Activated CD8-positive, alpha-beta memory T cell treated with anti-CD3 and anti-CD28 coated beads, Interleukin-2, amount 50 U/mL, for 1 hour (primary cell): ENCODE data around the gene CXCL9.
"Not testable (repeated sequence)": the region's sequence is repeated elsewhere in the genome, so short reads cannot be mapped to it uniquely, and the experiment has no call there.

Source experiments
- DNase-seq: peaks from one replicate; pipeline ENCODE4 v3.0.0-alpha.2; 2020; ENCODE audit errors: extremely low read depth

The CXCL9 gene

GRCh38 chr4:76007089-76007862 is at the start of gene CXCL9:
Gene CXCL9 (minus strand): TSS chr4:76007509. CDS start chr4:76007449, 60 bp downstream.
- DNase-seq, result no peak

GRCh38 chr4:76055421-76055820 is 48.1 kb upstream of the CXCL9 start:
- DNase-seq, result no peak

- no peak for DNase-seq
These were observed 47.7 kb upstream of the CXCL9 start for GRCh38 chr4:76055016-76055415.

DNA sequence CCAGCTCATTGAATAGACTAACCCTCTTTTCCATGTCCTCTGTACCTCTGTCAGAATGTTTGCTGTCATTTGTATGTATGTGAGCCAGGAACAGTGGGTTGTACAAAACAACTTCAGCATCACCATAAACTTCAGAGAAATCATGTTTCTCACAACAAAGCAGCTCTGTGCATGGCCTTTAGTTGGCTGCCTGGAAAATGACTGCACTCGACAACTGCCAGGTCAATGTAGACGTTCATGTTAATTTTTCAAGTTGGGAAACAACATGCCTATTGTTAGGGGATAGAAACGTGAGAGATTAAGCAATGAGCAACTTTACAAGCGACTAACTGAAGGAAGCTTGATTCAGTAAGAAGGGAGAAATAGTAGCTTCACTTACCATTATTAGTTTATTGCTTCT is 46.4 kb upstream of the CXCL9 start:
- DNase-seq, result no peak

- not testable (repeated sequence) for DNase-seq
These were observed 43.3 kb upstream of the CXCL9 start for GRCh38 chr4:76050560-76051050.

DNA sequence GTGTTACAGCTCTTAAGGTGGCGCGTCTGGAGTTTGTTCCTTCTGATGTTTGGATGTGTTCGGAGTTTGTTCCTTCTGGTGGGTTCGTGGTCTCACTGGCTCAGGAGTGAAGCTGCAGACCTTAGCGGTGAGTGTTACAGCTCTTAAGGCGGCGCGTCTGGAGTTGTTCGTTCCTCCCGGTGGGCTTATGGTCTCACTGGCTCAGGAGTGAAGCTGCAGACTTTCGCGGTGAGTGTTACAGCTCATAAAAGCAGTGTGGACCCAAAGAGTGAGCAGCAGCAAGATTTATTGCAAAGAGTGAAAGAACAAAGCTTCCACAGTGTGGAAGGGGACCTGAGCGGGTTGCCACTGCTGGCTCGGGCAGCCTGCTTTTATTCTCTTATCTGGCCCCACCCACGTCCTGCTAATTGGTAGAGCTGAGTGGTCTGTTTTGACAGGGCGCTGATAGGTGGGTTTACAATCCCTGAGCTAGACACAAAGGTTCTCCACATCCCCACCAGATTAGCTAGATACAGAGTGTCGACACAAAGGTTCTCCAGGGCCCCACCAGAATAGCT is 42.6 kb upstream of the CXCL9 start:
- DNase-seq, result not testable (repeated sequence)

DNA sequence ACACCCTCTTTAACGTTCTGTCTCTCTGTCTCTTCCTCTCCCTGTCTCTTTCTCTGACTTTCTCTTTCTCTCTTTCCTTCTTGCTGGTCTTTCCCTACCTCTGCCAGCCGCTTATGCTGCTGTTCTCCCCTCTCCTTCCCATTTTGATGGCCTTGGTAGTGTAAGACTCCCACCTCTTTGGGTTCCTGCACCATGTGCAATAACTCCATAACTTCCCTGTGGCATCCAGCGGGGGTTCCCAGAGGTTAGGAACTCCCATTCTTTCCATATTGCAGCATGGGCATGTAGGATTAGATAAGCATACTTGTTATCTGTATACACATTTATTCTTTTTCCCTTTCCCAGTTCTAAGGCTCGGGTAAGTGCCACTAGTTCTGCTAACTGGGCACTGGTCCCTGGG is 37.4 kb upstream of the CXCL9 start:
- not testable (repeated sequence) for DNase-seq

GRCh38 chr4:76043306-76043705 is 36.0 kb upstream of the CXCL9 start:
- DNase-seq, result not testable (repeated sequence)

GRCh38 chr4:76042241-76042998 is 35.1 kb upstream of the CXCL9 start:
- not testable (repeated sequence) for DNase-seq

- no peak for DNase-seq
These were observed 29.5 kb upstream of the CXCL9 start for GRCh38 chr4:76036855-76037254.

DNA sequence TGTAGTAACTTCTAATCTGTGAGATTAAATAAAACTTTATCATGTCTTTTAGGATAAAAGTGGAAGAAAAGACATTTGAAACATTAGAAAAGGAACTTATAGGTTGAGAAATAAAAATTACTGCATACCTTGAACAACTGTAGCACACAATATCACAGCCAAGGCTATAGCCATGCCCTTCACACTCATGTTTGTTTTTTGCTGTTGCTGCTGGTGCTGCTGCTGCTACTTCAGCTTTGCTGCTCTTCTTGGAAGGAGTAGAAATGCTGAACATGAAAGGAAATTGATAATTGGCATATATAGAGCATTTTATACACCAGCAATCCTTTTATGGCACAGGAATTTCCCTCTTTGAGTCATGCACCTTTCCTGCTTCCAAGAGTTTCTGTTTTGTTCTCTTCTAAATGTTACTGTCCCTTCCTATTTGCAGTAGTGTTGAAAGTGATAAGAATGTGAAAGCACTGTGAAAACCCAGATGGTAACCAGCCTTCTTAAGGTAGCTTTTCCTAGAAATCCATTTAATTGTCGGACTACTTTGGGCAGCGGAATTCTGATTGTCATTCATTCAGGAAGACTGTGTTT is 28.6 kb upstream of the CXCL9 start, which contains the start of gene CXCL11:
CXCL11 (minus strand) TSS at position 272 of the 582 bp plus-strand sequence; CDS start at position 189, 83 bp downstream.
- no peak for DNase-seq

- DNase-seq, result no peak
These were observed 27.8 kb upstream of the CXCL9 start for GRCh38 chr4:76035141-76035540.

GRCh38 chr4:76029300-76029699 is 22.0 kb upstream of the CXCL9 start:
- no peak for DNase-seq

- DNase-seq, result no peak
These were observed 21.0 kb upstream of the CXCL9 start for GRCh38 chr4:76028350-76028765.

DNA sequence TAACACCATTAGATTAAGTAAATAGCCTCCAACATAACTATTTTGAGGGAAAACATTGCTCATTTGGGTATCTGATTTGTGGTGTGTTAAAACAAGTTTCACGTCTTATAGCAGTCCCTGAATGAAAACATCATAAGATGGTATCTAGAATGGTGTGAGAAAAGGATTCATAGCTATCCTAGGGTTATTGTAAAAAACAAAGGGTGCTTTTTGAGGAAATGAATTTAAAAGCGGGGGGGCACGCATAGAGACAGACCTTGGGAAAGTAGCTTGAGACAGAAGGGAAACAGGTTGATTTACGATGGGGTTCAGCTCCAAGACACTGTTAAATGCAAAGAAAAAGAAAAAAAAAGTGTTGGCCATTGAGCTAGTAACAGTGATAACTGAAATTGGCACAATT is 16.8 kb upstream of the CXCL9 start:
- DNase-seq, result no peak

- DNase-seq, result no peak
These were observed 16.1 kb upstream of the CXCL9 start, which contains the start of gene CXCL10 for GRCh38 chr4:76023389-76023788. Gene CXCL10 (minus strand): TSS chr4:76023497. CDS start chr4:76023431, 66 bp downstream.

DNA sequence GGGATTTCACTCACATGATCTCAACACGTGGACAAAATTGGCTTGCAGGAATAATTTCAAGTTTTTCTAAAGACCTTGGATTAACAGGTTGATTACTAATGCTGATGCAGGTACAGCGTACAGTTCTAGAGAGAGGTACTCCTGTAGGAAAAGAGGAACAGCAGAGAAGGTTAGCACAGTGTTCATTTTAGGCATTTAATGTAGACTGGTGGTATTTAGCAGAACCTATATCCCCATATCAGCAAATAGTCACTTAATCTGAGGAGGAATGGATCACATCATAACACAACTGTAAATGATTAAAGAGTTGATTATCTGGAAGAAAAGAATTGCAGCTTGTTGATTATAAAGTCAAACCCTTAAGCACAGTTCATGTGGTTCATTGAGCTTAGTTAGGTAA is 15.4 kb upstream of the CXCL9 start:
- no peak for DNase-seq

DNA sequence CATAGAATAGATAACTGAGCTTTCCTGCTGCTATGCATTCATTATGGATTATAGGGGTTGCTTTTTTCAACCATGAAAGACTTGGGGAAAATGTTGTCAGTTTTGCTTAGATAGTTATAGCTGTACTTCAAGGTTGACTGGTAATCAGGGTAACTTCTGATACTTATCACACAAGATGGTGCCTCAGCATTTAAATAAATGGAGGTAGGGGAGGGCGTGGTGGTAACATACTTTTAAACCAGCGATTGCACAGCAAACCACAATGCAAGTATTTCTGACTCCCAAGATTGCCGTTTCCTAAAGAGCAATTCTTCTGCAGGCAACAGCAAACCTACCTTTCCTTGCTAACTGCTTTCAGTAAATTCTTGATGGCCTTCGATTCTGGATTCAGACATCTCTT is 14.7 kb upstream of the CXCL9 start:
- no peak for DNase-seq

GRCh38 chr4:76017056-76017686 is 9.9 kb upstream of the CXCL9 start:
- no peak for DNase-seq

- DNase-seq, result no peak
These were observed 9.1 kb upstream of the CXCL9 start for GRCh38 chr4:76016393-76016792.

- DNase-seq, result no peak
These were observed 6.2 kb upstream of the CXCL9 start for GRCh38 chr4:76013540-76013939.
